Measurements from ENCODE around the gene RCN1.
A peak's percentile ranks its signal among the peaks of the same experiment; 100 is the strongest.
"Not testable (repeated sequence)": the region's sequence is repeated elsewhere in the genome, so short reads cannot be mapped to it uniquely, and the experiment has no call there.

Gene RCN1

DNA sequence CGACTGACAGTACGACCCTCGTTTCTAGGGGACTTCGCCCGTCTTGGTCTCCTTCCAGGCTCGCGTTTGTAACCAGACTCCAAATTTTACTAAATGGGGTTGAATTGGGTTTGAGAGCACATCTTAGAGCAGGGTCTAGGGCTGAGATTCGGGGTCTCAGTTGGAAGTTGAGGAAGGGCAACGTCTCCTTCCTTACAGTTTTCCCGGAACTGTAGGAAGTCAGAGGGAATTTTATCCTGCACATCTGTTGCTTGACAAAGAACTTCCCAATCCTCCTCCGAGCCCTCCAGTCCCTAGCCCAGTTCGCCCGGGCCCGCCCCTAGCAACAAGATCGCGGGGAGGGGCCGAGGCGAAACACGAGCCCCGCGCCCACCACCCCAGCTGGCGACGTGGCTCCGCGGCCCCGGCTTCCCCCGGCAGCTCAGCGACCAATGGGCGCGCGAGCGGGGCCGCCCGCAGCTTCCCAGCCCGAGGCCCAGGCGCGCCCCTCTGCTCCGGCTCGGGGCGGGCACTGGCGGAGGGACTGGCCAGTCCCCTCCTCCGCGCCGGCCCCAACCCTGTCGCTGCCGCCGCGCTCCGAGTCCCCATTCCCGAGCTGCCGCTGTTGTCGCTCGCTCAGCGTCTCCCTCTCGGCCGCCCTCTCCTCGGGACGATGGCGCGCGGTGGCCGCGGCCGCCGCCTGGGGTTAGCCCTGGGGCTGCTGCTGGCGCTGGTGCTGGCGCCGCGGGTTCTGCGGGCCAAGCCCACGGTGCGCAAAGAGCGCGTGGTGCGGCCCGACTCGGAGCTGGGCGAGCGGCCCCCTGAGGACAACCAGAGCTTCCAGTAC, at the start of gene RCN1:
Gene RCN1, plus strand, starts transcription at position 530 of the 826 bp plus-strand sequence. Its CDS starts 123 bp downstream, at position 653.
- DNase-seq = peak; percentile 77

DNA sequence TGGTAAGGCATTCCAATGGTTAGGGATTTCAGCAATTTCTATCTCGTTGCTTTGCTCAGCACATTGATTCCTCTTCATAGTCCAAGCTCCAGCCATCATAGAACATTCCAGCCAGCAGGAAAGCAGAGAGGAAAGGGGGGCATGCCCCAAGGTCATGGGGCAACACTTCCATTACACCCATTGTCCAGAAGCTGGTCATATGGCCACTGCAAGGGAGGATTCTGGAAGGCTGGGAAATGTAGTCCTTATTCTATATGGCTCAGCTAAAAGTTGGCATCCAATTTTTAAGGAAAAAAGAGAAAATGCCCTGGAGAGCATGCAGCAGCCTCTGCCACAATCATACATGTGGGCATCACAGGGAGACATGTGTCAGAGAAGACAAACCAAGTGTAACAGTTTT, 47.1 kb upstream of the RCN1 start:
- DNase-seq = no peak

DNA sequence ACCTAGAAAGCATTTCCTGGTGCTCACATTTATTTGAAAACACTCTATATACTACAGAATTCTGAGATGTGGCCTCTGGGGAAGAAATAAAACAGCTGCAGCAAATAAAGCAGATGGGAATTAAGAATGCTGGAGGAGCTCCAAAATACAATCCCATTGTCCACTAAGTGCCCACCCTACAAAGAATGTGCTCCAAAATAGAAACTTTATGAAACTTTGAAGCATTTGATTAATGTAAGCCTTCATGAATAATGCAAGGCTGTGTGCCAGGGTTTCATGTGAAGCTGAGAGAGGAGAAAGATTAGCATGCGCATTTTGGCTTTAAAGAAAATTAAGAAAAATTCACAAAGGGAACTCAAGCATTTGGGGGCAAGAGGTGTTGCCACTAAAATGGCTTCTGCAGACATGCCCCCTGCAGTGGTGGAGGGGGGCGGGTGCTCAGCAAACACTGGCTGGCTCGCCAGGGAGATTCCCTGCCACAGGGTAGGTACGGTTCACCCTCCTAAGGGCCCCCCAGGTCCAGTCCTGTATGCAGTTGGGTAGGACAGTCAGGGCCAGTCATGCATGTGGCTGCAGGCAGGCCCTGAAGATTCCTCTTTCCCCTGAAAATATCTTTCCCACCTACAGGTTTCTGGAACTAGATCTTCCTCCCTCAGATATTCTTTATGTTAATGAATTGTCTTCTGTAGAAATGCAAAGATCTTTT, 46.6 kb upstream of the RCN1 start:
- no peak for DNase-seq

DNA sequence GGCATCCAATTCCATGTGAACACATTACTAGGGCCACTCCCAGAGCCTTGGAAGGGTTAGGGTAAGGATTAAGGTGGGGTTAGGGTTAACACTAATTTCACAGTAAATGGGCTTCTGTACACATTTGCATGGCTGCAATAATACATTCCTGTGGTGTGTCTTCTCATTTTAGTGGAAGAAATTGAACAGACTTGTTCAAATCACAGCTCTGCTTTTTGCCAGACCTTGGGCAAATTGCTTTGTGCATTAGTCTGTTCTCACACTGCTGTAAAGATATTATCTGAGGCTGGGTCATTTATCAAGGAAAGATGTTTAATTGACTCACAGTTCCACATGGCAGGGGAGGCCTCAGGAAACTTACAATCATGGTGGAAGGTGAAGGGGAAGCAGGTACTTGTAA, 45.4 kb upstream of the RCN1 start:
- no peak for DNase-seq

DNA sequence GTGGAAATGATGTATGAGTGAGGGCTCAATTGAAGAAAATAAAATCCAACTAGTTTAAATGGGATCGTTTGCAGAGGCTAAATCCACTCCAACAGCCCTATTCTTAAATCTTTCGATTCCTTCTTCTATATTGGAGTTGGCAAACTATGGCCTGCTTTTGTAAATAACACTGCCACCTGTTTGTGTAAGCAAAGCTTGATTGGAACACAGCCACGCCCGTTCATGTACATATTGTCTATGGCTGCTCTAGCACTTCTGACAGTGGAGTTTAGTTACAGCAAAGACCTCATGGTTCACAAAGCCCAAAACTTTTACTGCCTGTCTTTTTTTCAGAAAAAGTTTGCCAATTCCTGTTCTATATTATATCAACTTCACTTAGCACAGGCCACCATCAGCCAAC, 40.6 kb upstream of the RCN1 start:
- DNase-seq = no peak

DNA sequence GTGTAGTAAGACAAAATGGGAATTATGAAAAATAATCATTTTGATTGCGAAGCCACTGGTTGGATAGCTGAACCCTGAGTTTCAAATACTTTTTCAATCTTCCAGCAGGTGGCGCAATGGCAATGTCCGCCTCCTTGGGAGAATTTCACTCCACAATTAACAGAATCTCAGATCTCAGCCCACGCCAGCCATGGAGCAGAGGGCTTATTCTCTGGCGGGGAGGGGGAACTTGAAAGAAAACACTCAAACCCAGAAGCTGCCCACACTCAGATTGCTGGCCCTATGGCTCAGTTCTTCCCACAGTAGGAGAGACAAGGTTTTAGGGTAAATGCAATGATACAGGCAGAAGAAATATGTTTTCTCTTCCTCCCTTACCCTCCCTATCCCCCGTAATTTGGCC, 38.7 kb upstream of the RCN1 start:
- peak; percentile 78 for DNase-seq

DNA sequence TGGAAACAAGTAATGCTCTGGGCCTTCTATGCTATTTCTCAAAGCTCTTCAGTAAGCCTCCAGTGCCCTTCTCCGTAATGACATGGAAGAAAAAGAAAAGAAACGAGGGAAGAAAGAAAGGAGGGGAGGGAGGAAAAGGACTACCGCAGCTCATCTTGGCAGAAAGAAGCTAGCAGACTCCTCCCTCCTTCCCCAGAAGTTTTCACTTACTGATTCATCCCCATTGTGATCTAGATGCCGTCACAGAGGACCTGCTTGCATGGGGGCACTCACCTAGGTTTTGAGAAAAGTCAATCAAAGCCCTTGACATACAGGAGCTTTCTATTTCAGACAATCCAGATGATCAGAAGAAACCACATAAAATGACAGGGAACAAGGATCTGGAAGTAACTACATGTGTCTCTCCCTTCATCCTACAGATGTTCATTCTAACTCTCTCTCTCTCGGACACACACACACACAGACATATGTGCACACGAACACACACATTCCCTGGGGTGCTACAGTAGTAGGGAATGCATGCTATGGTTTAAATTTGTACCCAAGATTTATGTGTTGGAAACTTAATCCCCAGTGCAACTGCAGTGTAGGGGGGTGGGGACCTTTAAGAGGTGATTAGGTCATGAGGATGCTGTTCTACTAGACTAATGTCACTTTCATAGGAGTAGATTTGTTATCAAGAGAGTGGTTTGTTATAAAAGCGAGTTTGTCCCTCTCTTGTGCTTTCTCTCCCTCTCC, 37.6 kb upstream of the RCN1 start:
- DNase-seq = no peak

DNA sequence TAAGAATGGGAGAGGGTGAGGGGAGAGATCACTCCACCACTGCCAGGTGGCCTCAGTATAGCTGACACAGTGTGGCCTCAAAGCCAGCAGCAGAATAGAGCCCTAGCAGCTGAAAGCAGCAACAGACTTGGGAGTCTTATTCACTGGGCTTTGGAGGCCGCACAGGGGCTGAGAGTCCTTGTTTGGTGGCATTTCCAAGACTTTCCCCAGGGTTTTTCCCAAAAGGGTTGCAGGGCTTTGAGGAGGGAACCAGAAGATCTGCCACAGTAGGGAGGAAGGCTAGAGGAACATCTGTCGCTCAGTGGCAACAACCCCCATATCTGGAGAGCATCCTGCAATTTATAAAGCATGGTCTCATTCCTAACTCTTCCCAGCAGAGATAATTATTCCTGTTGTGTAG, 35.0 kb upstream of the RCN1 start:
- DNase-seq = no peak

DNA sequence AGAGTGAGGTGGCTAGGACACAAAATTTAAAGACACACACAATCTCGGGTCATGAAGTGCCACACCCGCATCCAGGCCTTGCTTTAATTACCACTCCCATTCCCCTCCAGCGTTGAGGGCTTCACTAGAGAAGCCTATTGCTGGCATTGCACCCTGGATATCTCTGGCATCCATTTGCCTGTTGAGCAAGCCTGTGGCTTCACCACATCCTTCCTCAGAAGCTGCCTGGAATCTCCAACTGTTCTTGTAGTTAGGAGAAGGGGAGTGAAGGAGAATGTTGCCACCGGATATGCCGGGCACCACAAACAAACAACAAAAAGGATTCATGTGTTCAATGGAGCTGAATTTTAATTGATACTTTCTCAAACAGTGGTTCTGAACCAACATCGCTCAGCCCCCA, 34.4 kb upstream of the RCN1 start:
- DNase-seq = peak; percentile 59

DNA sequence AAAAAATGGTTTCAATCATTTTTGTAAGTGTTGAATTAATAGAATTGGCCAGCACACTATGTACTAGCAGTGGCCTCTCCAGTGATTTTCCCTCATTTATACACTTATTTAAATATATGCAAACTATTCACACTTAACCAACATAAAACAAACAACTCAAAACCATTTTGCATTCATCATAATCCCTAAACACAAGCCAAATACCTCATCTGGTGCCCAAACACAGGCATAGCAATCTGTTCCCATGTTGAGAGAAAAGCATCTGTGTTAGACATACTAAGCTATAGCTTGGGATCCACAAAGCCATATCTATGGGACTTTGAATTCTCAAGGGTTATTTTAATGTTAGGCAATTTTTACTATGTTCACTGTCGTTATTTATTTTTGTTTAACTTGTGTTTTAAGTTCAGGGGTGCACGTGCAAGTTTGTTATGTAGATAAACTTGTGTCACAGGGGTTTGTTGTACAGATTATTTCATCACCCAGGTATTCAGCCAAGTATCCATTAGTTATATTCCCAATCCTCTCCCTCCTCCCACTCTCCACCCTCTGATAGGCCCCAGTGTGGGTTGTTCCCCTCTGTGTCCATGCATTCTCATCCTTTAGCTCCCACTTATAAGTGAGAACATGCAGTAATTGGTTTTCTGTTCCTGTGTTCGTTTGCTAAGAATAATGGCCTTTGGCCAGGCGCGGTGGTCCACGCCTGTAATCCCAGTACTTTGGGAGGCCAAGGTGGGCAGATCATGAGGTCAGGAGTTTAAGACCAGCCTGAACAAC, 31.0 kb upstream of the RCN1 start:
- no peak for DNase-seq

DNA sequence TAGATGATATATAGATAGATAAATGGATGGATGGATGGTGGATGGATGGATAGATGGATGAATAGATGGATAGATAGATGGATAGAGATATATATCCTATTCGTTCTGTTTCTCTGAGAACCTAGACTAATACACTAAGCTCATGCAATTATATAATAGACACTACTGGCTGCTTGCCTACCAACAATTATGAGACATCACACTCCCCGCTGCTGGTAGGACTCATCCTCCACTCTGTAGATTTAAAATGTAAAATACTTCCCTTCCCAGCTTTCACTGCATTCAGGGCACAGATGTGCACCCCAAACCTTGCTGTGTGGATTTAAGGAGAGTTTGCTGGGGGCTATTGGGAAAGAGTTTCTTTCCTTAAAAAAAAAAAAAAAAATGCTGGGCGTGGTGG, 28.3 kb upstream of the RCN1 start:
- DNase-seq = no peak

DNA sequence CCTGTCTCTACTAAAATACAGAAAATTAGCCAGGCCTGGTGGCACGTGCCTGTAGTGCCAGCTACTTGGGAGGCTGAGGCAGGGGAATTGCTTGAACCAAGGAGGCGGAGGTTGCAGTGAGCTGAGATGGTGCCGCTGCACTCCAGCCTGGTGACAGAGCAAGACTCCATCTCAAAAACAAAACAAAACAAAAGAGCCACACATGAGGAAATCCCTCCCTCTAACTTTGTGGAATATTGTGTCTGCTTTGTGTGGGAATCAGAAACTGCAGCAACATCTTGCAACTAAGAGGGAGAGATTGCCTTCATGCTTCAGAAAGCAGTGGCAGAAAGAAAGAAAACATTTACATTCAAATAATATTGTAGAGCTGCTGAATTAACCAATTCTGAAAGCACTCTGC, 27.8 kb upstream of the RCN1 start:
- not testable (repeated sequence) for DNase-seq

DNA sequence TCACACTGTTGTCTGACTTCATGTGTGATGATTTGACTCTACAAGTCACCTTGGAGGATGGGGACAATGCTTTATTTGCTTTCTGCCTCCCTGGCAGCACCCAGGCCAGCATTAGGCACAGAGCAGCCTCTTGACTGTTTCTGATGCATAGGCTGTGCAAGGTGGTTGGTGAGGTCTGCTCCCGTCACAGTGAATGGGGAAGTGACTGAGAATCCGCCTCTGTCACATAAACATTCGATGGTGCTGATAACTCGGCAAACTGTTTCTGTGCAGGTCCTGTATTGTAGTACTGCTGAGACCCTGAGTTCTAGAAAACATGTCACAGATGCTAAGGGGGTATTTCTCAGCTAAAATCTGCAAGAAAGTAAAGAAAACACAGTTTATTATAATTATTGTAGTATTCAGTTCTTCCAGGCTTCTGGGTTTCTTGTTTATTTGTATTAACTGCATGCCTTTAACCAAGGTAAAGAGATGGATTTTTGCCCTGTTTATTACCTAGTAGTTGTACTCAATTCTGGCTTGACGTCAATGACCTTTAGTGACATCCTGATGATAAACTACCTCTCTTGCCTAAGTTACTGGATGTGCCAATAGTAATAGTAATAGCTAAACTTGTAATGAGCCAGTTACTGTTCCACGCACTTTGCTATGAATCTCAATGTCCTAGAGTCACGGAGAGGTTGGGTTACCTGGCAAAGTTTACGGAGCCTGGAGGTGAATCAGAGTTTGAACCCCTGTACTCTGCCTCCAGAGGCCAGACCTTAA, 24.8 kb upstream of the RCN1 start:
- DNase-seq = peak; percentile 64

DNA sequence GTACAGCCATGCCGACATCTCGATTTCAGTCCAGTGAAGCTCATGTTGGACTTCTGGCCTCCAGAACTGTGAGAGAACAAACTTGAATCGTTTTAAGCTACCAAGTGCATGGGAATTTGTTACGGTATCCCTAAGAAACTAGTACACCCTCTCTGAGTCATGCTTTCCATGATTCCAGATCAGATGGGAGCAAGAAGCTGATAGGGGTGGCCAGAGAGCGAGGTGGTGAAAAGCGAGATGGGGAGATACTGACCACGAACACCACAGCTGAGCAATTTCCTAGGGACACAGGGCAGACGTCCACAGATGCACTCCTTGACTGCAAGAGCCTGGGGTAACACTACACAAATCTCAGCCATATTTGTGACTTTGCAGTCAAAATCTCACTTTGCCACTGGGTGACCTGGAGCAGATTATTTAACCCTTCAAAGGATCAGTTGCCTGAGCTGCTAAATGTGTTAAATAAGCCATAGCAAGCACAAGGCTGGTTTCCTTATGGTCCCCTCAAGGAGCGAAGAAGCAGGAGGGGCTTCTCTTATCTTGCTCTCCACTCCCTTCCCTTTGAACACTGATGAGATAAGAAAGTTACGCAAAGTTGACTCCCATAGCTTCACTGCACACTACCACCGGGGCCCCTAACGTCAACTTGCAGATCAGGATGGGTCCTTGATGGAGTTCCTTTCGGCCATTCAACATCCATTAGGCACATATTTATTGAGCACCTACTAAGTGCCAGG, 22.6 kb upstream of the RCN1 start:
- peak; percentile 30 for DNase-seq

DNA sequence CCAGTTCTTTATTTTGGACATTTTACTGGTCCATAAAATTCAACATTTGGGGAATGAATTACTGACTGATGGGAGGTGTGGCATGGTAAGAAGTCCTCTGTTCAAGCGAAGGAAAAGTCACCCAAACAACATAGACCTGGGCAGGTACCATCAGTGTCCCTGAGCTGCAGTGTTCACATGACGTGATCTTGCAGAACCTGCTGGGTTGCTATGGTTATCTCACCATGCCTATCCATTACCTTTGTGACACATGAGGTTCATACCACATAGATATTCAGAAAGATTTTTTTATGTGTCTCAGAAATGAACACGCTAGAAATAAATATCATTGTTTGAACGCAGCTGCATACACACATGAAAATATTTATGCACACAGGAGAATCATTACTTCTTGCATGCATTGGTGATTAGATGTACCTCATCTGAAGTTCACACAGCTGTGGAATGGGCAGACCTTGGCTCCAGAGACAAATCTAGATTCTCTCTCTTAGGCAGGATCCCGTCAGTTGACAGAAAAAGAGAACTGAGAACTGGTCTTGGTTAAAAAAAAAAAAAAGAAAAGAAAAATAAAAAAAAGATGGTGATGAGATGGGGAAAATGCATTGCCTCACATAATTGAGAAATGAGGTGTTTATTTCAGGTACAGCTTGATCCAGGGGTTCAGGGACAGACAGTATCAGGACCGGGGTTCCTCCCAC, 21.4 kb upstream of the RCN1 start:
- DNase-seq = no peak

DNA sequence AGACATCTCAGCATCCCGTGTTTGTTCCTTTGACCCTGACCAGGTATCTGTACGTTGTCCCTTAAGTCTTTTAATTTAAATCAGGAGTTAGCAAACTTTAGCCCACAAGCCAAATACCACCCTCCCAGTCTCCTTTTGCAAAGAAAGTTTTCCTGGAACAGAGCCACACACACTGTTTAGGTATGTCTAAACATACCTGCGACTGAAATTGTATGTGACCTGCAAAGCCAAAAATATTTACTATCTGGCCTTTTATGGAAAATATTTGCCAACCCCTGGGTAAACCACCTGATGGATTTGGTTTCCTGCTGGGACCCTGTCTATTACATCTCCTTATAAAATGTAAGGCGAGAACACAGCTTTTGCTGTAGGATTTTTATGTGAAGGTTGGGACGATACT, 20.2 kb upstream of the RCN1 start:
- no peak for DNase-seq

DNA sequence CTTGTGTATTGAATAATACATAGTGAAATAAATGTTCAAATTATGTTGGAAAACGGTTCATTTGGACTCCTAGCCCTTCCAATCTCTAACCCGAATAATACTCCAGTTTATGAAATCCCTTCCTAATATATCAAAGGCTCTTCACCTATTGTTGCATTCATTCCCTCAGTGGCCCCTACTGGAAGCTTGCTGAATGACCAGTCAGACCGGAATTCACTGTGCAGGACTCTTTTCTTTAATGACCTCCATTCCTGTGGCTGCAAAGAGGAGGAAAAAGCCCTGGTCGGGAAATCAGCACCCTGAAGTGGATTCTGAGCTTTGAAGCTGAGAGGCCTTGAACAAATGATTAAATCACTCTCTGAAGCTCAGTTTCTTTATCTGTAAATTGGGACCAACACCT, 19.1 kb upstream of the RCN1 start:
- DNase-seq = peak; percentile 22

DNA sequence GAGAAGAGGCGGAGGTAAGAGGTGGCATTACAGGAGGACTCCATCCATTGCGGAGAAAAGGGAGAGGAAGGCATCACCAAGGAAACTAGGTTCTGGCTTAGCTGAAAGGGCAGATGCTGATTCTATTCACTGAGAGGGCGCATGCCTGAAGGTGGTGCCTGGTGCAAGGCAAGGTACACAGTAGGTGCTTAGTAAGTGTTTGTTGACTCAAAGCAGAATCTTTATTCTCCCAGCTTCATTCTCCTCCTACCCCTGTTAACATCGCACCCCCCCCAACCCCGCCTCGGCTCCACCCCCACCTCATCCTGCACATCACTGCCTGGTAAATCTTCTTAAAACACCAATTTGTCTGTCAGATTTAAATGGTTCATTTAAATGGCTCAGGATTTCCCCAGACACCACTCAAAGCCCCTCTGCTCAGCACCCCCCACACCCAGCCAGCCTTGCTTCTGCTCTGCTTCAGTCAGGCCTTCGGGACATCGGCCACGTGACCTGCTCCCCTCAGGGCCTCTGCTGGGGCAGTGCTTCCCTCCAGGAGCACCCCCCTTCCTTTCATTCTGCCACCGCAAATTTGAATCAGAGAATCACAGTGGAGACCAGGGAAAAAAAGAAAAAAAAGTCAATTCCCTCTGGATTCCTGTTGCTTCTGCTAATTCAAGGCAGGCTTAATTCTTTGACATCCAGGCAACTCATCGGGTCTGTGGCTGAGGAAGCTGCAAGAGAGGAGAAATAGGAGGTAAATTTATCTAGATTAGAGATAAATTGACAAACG, 17.8 kb upstream of the RCN1 start:
- DNase-seq = no peak

DNA sequence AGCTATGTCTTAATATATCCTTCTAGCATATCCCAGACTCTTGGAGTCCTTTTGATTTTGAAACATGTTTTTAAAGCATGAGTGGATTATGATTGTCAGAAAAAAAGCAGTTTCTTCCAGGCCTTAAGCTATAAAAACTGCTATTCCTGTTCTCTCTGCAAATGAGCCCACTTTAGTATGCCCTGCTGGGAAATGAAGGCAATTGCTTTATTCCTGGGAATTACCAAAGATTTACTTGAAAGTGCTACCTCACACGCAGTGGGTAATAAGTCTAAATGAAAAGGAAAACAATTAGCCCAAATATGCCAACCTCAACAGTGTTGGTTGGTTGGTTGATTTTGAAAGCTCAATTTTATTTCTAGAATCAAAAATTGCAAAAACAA, 17.2 kb upstream of the RCN1 start:
- no peak for DNase-seq

DNA sequence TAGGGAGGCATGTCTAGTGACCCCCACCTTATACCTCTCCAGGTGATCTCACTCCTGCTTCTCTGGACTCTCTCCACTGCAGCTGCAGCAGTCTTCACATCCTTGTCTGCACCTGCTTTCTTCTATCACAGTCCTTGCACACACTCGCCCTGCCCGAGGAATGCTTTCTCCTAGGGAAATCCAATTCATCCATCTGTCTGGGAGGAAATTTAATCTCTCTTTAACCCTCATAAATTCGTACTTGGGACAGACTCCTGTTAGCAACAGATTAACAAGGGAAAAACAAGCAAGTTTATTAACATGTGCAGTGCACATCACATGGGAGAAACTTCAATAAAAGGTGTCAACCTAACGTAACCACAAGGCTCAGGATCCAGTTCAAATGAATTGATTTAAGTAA, 11.3 kb upstream of the RCN1 start:
- DNase-seq = no peak

All from hematopoietic multipotent progenitor cell treated with erythropoietin and hydrocortisone succinate and interleukin-3 and kit ligand, for 6 days (in vitro differentiated cells).